GM04504 (cell line): ENCODE data around the gene TMEM176B.
"Not testable (repeated sequence)": the region's sequence is repeated elsewhere in the genome, so short reads cannot be mapped to it uniquely, and the experiment has no call there.

Experiments used
- DNase-seq: peaks from one replicate; pipeline ENCODE4 v3.0.0-alpha.2; 2012; ENCODE audit warnings: low read depth

The TMEM176B gene

DNA sequence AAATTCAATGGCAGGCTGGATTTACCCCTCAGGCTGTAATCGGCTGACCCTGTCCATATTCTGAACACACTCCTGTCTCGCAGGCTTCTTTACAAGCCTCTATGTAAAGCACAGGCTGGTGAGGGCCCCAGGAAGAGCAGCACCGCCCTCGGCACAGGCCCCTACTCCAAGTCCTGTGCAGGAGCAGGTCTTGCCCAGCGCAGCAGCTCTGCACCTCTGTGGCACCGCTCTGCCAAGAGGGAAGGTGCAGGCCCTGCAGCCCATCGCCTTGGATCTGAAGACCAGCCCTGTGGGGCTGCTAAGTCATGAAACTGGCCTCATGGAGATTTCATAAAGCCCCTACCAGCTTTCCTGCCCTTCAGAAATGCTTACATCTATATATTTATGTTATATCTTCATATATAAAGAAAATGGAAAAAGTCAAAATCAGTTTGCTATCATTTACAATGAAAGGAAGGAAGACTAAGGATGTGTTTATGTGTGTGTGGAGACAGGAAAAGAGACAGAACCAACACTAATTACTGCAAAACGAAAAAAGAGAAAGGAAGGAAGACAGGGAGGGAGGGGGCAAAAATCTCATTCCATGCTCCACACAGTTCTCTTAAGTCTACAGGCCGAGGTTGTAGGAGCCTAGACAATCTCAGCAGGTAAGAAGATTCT, 9.6 kb downstream of the TMEM176B start:
- DNase-seq = no peak

DNA sequence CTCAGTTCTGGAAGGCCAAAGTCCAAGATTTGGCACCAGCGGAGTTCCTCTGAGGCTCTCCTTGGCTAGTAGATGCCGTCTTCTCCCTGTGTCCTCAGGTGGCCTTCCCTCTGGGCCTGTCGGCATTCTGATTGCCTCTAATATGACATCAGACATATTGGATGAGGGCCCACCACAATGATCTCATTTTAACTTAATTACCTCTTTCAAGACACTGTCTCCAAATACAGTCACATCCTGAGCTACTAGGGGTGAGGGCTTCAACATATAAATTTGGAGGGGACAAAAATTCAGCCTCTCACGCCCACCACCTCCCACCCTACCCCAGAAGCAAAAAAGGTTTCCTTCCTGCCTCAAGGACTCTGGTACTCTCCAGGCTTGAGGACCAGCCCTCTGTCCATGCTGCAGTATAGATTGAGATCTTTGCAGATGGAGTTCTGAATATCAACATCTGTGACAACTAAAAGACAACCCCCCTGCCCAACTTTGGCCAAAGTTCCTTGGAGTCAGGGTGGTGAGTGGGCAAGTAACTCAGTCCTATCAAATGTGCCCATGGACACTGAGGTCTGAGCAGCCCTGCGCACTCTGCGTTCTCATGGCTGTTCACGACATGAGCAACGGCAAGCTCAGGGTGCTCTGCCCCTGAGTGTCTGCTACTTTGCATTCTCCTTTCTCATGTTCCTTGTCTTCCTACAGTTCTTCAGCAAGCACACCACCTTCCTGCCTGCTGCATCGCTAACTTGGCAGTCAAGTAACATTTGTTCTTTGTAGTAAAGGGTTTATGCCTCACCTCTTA, 11.5 kb downstream of the TMEM176B start:
- DNase-seq = peak; percentile 39

- DNase-seq = no peak
Observed at GRCh38 chr7:150787321-150788281, 12.6 kb downstream of the TMEM176B start.

- no peak for DNase-seq
Observed at GRCh38 chr7:150784954-150785353, 15.2 kb downstream of the TMEM176B start.

GRCh38 chr7:150784120-150784736, 15.9 kb downstream of the TMEM176B start:
- DNase-seq = no peak

GRCh38 chr7:150781961-150782360, 18.2 kb downstream of the TMEM176B start:
- no peak for DNase-seq

DNA sequence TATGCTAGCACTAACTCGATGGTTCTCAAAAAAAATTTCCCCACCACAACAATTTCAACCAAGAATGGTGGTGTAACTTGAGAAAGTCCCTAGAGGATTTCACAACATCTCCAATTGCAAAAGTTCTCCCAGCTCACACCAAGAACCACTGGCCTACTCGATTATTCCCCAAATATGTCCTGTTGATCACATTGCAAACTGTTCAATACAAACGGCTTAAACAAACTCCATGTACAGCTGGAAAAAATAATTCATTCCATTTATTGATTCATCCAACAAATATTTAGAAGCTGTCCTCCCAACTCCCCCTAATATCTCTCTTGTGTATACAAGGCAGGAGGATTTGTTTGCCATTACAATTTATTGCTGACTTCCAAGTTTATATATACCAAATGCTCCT, 19.1 kb downstream of the TMEM176B start:
- DNase-seq = no peak

- no peak for DNase-seq
Observed at GRCh38 chr7:150780292-150780691, 19.9 kb downstream of the TMEM176B start.

- DNase-seq = peak; percentile 32
Observed at GRCh38 chr7:150778738-150779301, 21.3 kb downstream of the TMEM176B start.

DNA sequence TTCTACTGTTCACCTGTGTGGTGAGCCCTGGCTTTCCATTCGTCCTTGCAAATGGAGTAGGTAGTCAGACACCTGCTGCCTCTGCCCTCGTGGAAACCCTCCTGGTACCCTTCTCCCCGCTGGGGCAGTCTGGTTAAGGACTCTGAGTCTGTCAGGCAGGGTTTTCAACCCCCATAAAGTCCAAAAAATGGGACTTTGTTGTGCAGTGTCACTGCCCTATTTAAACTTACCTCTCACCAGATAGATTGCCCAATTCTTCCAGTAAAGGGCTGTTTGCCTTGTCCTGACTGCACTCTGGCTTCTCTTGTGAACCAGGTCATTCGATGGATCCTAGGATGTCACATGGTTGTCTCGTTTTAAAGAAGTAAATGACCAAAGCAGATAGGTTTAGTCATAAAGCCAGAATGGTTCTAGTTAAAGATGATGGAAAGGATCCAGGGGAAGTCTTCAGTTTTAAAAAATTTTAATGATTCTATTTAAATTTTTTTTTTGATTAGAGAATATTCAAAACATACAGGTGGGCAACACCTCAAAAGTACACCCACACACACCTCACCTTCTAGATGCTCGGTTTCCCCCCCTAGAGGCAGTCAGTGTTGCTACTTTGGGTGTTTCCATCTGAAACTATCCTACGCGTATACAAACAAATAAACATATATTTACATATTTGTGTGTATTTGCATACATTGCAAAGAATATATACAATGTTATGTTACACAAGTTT, 22.0 kb downstream of the TMEM176B start:
- no peak for DNase-seq

DNA sequence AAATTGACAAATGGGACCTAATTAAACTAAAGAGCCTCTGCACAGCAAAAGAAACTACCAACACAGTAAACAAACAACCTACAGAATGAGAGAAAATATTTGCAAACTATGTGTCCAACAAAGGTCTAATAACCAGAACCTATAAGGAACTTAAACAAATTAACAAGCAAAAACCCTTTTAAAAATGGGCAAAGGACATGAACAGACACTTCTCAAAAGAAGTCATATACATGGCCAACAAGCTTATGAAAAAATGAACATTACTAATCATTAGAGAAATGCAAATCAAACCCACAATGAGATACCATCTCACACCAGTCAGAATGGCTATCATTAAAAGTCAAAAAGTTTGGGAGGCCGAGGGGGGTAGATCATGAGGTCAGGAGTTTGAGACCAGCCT, 26.0 kb downstream of the TMEM176B start:
- not testable (repeated sequence) for DNase-seq

DNA sequence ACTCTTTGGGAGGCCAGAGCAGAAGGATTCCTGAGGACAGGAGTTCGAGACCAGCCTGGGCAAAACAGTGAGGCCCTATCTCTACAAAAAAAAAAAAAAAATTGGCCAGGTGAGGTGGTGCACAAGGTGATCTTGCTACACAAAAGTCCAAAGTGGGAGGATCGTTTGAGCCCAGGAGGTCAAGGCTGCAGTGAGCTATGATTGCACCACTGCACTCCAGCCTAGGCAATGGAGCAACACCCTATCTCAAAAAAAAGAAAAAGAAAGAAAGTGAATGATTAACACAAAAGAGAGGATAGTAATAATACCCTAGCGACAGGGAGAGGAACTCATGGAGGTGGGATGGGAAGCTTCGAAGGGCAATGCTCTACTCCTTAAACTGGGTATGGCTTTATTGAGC, 30.4 kb downstream of the TMEM176B start:
- no peak for DNase-seq

GRCh38 chr7:150766334-150766709, 33.8 kb downstream of the TMEM176B start:
- DNase-seq = no peak

- DNase-seq = no peak
Observed at GRCh38 chr7:150759479-150759878, 40.7 kb downstream of the TMEM176B start.

DNA sequence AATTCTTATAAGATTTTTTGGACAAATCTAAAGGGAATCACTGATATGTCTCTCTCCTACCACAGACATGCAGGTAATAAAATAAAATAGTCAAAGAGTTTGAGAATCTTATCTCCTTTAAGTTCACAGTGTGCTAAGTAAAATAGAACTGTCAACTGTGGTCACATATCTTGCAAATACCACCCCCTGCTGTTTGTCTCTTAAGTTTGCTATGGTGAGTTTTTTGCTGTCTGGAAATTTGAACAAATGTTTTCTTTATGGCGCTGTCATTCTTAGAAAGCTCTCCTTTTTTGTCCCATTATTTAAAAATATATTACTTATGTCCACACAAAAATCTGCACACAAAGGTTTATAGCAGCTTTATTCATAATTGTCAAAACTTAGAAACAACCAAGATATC, 43.3 kb downstream of the TMEM176B start:
- no peak for DNase-seq

DNA sequence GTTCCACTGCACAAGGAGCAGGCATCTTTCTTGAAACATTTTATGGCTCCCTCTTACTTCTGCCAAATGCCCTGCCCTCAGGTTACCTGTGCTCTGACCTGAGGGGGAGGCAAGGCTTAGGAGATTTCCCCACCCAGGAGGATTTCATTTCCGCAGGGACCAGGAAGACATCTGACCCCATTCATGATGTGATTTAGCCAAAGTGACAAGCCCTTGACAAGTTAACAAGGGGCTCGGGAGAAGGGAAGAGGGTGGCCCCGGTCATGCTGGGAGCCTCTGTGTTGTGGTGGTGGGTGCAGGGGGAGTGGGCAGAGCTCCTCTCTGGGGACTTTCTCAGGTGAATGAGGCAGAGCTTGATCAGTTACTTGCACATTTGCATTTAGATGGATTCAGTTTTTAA, 44.0 kb downstream of the TMEM176B start:
- no peak for DNase-seq

- no peak for DNase-seq
Observed at GRCh38 chr7:150755473-150756099, 44.6 kb downstream of the TMEM176B start.

GRCh38 chr7:150754951-150755350, 45.2 kb downstream of the TMEM176B start:
- DNase-seq = no peak

DNA sequence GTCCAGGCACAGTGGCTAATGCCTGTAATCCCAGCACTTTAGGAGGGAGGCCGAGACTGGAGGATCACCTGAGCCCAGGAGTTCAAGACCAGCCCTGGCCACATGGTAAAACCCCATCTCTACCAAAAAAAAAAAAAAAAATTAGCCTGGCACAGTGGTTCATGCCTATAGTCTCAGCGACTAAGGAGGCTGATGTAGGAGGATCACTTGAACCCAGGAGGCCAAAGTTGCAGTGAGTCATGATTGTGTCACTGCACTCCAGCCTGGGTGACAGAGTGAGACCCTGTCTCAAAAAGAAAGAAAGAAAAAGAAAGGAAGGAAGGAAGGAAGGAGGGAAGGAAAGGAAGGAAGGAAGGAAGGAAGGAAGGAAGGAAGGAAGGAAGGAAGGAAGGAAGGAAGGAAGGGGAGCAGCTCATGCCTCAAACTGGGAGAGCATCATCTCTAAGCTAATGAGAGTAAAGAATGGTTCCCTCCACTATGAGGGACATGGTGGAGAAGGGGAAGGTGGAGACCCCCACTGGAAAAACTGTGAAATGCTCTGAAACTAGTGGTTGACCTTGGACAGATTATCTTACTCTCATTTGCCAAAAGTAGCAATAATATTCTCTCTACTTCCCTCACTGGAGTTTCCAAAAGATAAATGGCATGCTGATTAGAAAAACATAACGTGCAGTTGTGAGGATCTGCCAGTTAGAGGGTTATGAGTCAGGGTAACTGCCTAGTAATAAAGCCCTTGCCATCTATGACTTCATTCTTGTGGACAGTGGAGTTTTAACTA, 46.1 kb downstream of the TMEM176B start:
- no peak for DNase-seq

GRCh38 chr7:150753239-150753638, 46.9 kb downstream of the TMEM176B start:
- no peak for DNase-seq
